GM21723 (cell line): ENCODE results near the gene IL11.

ENCODE experiments used
- ATAC-seq: cut with Tn5 transposase; IDR thresholded peaks from one replicate; pipeline ENCODE4 v1.9.1; 2021; ENCODE audit warnings: mild to moderate bottlenecking, moderate library complexity; ENCODE audit not compliant: unreplicated experiment

IL11 gene

DNA sequence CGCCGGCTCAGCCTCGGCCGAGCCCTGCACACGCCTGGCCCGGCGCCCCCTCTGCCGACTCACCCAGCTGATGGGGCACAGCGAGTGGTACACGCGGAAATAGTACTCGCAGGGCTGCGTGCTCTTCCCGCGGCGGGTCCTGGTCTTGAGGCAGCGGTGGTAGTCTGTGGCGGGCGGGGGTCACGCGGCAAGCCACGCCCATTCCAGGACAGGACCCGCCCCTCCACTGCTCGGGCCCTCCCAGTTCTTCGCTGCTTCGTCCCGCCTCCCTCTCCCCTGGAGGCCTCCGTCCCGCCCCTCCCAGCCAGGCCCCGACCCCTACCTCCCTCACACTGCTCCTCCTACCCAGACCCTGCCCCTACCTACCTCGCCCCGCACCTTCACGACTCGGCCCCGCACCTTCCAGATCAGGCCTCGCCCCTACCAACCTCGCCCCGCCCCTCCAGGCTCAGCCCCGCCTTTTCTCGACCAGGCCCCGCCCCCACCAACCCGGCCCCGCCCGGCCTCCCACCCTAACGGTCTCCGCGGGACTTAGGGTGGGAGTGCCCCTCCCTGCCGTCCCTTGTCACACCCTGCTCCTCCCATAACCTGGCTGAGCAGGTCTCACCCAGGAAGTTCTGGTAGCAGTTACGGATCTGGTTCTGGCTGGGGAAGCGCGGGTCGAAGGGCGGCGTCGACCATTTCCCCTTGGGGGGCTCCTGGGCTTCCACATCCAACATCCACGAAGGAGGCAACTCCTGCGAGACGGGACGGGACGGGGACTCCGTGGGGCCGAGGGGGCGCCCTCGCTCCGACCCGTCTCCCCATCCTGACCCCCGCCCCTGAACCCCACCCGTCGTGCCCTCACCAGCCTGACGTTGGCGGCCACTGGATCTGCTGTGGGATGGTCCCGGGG is 16.2 kb downstream of the IL11 start:
- ATAC-seq = peak; percentile 68

DNA sequence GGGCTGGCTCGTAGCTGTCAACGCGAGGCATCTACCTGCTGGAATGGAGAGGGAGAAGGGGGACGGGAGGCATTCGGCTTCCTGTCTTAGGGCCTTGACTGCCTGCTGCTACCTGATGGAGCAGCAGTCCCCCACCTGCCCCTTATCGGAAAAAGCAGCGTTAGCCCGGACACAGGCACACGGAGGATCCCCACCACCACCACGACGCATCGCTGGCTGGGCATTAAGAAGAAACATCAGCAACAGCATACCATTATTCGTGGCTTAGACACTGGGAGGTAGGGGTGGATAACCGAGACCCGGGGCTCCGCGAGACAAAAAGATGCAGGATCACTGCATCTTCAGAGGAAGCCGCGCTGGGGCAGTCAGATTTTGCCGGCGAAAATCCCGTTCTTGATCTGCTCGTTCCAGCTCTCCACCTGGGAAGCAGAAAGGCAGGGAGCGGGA is 16.9 kb downstream of the IL11 start:
- no peak for ATAC-seq

DNA sequence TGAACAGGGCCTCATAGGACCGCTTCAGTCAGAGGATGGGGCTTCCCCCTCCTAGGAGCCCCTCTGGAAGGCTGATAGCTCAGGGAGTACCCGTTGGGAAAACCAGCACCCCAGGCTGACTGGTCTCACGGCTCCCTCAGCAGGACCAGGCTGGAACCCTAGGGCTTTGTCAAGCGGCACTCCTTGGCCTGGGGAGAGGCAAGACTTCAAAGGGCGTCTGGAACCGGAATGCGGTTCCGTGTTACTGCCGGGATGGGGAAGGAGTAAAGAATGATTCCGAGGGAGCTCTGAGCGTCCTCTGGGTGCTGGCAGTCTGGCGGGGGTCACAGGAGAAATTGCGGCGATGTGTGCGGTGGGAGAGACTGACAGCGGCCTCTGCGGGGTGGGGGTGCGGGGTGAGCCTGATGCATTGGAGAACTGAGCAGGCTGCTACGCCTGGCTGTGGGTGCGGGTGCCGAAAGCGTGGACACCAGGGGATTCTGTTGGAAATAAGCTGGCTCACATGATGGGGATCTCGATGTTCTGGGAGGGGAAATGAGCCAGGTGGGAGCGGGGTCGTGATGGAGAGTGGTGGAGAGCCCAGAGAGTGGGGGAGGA is 17.6 kb downstream of the IL11 start:
- ATAC-seq = no peak

DNA sequence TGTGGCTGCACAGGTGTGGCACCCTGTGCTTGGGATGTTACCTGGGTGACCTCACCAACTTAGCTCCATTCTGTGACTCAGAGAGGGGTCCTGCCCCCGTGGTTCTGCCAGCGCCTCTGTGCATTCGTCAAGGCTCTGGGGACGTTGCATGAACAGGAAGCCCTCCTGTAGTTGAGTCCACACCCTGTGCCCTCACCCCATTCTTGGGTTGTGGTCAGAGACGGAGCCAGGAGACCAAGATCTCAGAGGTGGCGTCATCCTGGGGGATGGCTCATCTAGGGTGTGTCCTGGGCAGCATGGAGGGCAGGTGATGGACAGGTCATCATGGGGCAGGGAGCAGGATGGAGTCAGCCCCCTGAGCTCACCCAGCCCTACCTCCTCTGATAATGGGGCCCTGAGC is 18.2 kb downstream of the IL11 start:
- ATAC-seq = no peak

DNA sequence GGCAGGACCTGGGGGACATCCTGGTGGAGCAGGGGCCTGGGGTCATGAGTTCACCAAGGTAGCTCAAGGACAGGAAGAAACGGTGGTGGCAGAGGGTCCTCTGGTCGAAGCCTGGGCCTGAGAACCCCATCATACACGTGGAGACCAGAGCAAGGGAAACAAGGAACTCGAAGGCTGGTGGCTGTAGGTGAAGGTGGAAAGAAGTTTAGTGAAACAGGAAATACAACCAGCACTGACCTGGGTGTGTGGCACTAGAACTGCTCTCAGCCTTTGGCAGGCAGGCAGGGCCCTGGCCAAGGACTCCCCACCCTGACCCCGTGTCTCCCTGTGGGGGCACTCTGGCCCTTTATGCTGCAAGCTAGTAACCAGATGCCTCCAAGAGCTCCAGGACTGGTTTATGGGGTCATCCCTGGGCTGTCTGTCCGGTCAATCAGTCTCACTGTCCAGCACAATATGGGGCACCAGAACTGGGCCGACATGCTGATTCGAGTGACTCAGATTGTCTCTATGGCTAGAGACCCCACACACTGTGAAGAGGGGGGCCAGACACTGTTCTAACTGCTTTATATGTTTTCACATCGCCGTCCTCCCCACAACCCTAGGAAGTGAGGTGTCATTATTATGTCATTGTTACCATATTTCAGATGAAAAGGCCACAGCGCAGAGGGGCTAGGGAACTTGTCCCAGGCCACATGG is 19.5 kb downstream of the IL11 start:
- no peak for ATAC-seq

DNA sequence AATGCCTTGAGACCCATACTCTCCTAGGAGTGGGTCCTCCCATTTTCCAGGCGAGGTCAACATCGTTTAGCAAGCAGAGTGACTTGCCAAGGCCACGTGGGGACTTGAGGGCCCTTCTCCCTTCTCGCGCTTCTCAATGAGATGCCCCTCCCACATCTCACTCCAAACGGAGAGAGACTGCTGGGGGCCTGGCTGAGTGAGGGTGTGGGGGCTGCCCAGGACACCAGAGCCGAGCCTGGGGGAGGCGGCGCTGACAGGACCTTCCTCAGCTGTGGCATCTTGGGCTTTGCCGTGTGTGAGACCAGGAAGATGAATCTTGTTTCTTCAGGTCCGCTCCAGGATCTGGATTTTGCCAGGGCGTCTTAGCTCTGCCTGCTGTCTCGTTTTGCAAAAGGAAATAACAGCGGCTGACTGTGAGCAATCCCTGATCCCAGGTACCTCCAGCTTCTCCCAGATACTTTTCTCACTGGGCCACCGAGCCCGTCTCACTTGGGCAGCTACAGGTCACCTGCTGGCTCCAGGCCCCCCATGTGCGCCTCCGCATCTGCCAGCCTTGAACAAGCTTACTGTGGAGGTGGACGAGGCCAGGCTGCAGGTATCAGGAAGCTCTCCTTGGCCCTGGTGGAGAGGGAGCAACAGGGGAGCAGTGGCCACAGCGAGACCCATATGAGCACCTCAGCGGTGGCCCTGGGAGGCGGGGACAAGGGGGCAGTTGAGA is 21.8 kb downstream of the IL11 start:
- no peak for ATAC-seq

DNA sequence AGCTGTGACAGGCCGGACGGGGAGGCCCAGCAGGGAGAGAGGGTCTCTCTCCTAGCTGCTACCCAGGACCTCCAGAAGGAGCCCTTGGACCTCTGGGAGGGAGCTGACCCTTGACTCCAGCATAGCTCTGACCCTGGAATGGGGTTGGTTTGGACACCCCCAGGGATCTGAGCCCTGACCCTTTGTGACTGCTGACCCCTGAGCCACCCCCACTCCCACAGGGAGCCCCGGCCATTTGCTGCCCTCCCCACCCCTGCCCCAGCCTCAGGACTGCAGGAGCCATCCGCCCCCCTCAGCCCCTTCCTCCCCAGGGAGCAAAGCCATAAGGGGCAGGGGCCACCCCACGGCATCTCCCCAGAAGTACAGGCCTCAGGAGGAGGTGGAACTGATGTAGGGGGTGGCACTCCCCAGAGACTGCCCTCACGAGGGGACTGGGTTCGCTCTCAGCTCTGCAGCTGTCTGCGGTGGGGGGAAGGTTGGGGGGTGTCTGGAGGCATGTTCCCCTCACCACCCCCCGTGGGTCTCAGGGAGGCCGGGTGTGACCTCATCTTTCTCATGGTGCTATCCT is 22.7 kb downstream of the IL11 start:
- no peak for ATAC-seq

DNA sequence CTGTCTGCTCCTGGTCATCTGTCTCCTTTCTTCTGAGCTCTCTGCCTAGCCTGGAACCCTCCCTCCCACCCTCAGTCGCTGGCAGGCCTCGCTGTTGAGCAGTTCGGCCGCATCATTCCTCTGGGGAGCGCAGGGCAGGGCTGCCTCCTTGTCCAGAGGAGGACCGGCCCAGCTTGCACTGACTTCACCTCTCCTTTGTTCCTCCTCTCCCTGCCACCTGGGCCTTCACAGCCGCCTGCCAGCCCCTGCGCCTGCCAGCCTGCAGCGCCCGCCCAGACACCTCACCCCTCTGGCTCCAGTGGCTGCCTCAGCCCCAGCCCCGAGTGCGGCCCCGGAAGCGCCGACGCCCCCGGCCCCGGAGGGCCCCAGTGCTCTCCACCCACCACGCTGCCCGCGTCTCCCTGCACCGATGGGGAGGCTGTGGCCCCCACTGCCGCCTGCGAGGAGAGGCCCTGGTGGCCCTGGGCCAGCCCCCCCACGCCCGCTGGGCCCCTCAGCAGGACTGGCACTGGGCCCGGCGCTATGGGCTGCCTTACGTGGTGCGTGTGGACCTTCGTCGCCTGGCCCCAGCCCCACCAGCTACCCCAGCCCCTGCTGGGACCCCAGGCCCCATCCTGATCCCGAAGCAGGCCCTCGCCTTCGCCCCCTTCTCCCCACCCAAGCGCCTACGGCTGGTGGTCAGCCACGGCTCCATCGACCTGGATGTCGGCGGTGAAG is 23.4 kb downstream of the IL11 start:
- ATAC-seq = no peak

DNA sequence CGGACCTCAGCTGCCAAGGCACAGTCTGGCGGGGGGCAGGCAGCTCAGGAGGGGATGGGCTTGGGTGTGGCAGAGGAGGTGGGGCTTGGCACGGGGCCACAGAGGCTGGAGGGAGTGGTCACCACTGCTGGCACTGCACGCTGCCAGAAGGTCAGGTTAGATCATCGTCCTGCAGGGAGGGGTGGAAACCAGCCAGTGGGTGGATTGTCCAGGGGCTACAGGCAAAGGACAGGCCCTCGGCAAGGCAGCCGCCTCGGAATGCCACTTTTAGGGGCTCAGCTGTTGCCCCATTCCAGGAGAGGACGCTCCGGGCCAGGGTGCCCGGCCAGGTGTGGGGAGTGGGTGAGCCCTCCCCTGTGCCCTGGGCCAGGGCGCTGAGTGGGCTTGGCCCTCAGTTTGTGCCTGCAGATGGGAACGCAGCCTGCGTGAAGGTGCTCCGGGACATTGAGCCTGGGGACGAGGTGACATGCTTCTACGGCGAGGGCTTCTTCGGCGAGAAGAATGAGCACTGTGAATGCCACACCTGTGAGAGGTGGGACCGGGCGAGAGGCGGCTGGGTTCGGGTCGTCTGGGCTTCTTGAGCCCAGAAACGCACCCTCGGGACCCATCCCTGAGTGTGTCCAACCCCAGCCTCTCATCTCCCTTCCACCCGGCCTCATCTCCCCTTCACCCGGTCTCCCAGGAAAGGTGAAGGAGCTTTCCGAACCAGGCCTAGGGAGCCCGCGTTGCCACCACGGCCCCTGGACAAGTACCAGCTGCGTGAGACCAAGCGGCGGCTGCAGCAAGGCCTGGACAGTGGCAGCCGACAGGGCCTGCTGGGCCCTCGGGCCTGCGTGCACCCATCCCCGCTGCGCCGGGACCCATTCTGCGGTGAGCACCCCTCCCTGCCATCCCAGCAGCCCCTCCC is 24.2 kb downstream of the IL11 start:
- ATAC-seq = no peak

DNA sequence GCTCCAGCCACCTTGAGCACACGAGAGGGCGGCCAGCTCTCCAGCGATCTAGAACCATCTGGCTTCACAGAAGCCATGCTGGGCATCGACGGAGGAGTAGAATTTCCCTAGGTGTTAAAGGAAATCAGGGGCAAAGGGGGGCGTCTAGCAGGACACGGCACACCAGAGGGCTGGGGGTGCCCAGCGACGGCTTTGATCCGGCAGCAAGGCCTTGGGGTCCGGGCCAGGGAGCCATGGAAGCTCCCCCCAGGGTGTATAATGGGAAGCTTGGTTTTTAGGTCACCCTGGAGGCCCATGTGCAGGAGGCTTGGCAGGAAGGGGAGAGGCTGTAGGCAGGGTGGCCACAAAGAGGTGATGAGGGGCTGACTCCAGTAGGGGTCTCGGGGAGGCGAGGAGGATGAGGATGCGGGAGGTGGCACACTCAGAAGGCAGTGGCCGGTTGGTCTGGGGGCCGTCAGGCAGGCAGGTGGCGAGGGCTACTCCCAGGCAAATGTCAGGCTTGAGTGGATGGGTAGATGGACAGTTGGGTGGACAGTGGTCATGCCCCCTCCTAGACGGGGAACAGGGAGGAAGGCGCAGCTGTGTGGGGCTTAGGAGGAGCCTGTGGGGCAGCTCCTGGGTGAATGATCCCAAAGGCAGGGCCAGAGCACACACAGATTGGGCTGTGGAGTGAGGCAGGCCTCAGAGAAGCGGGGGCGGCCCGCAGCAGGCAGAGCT is 25.0 kb downstream of the IL11 start:
- no peak for ATAC-seq

DNA sequence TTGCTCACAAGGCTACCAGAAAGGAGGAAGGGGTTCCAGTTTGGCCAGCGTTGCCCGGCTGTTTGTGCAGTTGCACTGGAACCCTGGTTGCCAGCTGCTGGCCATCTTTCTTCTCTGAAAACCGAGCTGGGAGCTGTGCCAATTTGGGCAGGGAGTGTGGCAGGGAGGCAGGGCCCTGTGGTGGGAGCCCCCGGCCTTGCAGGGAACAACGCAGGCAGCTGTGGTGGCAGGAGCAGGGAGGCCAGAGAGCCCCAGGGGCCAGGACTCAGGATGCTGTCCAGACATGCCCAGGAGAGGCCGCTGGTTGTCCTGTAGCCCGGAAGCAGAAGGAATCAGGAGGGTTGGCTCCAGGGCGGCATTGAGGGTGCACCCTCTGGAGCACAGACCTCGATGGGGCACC is 25.8 kb downstream of the IL11 start:
- no peak for ATAC-seq

DNA sequence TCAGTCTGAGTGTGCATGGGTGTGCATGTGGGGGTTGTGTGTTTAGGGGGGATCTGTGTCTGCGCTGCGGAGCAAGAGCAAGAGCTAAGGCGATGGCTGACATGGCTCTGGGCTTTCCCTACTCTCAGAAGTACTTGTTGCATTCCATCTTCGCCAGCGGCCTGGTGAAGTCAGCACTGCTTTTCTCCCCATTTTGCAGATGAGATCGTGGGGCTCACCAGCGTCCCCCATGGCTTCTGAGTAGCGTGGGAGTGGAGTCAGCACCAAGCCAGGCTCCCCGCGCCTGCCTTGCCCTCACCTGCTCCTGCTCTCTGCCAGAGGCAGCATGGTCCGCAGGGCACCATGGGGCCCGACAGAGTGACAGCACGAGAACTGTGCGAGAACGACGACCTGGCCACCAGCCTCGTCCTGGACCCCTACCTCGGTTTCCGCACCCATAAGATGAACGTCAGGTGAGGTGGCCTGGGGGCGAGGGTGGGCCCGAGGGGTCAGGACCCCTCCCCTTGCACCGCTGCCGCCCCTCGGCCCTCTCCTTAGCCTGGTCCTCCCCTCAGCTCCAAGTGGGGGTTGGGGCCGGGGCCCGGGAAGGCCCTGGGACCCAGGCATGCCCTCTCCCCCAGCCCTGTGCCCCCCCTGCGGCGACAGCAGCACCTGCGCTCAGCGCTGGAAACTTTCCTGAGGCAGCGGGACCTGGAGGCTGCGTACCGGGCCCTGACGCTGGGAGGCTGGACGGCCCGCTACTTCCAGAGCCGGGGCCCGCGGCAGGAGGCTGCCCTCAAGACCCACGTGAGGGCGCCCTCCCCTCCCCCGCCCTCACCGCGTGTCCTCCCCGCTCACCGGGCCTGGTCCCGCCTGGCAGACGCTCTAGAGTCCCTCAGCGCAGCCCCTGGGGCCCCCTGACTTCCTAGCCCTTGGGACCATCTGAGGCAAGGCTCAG is 28.4 kb downstream of the IL11 start:
- no peak for ATAC-seq

DNA sequence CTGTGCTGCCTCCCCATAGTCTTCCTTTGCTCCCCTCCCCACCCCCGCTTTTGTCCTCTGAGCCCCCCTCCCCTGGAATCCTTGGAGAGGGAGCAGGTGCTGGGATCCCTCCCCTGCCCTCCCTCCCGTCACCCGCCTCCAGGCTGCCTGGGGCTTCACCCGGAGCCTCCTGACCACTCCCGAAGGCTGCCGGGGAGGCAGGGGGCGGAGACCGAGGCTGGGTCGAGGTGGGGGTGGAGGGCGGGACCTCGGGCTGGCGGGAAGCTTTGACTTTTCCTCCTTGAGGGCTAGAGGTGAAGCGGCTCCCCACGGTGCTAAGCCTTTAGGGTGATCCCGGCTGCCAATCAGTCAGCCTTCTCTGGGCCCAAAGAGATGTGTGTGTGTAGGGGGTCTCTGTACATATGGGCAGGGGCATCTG is 29.1 kb downstream of the IL11 start:
- ATAC-seq = no peak

DNA sequence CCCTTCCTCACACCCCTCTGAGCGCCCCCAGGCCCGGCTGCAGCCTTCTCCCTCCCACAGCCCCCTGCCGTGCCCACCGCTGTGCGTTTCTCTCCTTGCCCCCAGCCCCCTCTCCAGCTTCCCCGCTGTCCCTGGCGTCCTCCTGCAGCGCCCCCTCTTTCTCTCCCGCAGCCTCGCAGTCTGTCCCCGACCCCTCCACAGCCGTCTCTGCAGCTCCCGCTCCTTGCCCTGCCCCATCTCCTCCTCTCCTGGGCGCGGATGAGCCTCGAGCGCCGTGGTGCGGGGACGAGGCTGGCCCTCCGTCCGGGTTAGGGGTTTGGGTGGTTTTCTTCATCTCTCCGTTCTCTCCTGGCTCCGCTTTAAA is 29.5 kb downstream of the IL11 start:
- no peak for ATAC-seq

DNA sequence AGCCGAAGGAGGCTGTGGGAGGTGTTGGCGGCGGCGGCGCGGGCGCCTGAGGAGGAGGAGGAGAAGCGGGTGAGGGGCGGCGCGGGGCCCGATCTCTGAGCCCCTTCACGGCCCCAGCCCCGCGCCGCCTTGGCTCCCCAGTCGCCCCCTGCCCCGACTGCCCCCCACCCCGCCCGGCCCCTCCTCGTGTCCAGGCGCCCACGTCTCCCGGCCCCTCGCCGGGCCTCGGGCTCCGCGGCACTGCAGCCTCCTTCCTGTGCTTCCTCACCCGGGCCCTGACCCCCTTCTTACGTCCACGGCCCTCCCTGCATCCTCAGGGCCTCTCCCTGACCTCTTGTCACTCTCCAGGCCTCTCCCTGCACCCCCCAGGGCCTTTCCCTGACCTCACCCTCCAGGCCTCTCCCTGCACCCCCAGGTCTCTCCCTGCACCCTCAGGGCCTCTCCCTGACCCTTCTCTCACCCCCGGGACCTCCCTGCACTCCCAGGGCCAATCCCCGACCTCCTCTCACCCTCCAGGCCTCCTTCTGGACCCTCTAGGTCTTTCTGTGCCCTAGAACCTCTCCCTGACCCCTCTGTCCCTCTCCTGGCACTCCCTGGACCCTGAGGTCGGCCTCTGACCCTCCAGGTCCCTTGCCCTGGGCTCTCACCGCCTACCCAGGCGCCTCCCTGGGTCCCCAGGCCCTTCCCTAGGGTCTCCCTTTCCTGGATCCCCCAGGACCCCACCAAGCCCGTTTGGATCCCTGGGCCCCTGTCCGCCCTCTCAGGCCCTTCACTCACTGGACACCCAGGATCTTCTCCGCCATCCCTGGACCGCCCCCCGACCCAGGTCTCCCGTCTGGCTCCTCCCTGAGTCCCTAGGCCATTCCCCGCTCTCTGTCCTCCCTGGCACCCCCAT is 30.1 kb downstream of the IL11 start:
- peak; percentile 0 for ATAC-seq

DNA sequence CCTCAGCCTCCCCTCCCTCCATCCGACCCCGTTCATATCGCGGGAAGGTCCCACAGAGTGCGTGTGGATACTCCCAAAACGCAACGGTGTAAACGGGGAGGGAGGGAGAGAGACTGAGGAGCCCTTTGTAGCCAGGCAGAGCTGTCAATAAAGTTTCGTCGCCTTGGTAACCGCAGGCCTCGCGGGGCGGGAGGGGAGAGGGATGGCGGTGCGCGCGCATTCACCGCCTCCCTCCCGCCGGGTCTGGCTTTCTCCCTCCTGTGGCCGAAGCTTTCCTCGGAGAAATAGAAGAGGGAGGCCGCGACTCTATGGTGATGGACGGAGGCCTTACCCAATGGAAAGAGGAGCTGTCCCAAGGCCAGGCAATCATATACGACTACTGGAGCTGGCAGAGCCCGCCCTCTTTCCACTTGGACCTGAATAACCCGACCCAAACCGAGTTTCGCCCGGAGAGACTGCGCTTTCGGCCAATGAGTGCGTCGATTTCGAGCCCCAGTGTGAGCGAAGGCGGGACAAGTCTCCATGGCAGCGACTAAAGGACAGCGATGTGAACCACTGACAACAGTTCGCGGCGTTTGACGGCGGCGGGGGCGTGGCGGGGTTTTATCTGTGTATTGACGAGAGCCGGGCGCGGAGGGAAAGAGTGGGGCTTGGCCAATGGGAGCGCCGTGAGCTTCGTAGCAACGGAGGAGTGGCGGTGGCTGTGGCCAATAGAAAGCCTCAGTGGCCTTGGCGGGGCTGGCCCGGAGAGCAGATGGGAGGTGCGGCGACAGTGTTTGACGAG is 31.0 kb downstream of the IL11 start, which contains the start of gene KMT5C:
TSS of gene KMT5C (plus strand) at position 772 of the 784 bp plus-strand sequence. CDS start 2,061 bp downstream, outside the sequence.
- ATAC-seq = peak; percentile 85
